Stimulated activated CD8-positive, alpha-beta memory T cell treated with anti-CD3 and anti-CD28 coated beads, Interleukin-15, amount 100 ng/mL, for 1 hour (primary cell): ENCODE data around the gene OR6K2.
"Not testable (repeated sequence)": the region's sequence is repeated elsewhere in the genome, so short reads cannot be mapped to it uniquely, and the experiment has no call there.

ENCODE experiments used
- DNase-seq: peaks from one replicate; pipeline ENCODE4 v3.0.0-alpha.2; 2020; ENCODE audit warnings: low read depth

OR6K2 gene, protein sequence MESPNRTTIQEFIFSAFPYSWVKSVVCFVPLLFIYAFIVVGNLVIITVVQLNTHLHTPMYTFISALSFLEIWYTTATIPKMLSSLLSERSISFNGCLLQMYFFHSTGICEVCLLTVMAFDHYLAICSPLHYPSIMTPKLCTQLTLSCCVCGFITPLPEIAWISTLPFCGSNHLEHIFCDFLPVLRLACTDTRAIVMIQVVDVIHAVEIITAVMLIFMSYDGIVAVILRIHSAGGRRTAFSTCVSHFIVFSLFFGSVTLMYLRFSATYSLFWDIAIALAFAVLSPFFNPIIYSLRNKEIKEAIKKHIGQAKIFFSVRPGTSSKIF

DNA sequence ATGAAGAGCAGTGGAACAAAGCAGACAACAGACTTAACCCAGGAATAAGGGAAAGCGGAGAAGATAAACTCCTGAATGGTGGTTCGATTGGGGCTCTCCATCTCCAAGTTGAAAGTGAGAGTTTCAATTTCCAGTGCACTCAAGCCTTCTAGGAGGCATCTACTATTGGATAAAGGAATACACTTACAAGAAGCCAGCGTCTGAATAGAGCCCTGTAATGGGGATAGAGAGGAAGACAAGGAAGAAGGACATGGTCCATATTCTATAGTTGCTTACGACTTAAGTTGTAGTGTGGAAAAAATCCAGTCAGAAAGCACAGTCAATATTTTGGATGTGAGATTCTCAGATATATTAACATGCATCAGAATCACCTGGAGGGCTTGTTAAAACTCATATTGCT is at the start of gene OR6K2:
Gene OR6K2 (minus strand): TSS at position 101 of the 400 bp plus-strand sequence. CDS start 0 bp downstream, at position 101.
- no peak for DNase-seq

DNA sequence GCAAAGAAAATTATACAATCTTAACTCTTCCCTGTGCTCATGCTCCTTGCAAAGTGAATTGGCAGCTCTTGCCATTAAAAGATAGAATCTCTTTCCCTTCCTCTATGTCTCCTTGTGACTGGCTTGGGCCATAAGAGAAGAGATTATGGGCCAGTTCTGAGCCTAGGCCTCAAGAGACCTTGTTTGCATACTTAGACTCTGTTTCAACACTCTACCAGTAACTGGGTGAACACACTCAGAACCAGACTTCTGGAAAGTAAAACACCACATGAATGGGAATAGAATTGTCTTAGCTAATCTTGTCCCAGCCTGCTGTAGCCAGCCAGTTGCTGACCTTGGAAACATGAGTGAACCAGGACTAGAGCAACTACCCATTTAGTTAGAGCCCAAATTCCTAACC is 35.4 kb upstream of the OR6K2 start:
- no peak for DNase-seq

DNA sequence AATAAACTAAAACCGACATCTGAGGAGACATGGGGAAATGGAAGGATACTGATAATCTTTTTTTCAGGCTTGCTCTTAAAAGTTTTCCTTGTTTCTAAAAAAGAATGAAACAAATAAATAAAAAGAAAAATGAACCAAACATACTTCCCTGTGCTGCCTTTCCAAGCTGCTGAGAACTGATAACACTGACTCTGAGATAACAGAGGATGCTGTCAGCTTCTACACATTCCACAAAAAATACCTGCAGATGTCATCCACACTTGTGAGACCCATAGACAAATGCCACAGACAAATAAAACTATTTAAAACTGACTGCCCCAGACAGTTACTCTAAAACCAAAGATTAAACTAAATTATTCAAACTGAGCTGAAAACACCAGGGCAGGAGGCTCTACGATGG is 32.1 kb upstream of the OR6K2 start:
- DNase-seq, result no peak

DNA sequence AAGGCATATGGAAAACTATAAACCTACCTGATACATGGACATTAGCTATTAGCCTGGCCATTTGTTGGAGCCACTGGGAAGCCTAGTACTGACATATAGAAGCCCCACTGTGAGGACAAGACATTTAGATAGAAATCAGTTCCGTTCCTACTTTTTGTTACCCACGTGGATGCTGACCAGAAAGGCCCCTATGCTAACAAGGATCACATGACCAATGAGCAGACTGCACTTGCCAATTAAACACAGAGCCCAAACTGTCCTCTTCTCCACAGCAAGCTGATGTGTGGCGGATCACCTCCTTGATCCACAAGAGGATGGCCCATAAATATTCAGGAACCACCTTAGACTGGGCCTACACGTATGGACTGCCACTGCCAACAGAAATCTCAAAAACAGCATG is 31.3 kb upstream of the OR6K2 start:
- no peak for DNase-seq

DNA sequence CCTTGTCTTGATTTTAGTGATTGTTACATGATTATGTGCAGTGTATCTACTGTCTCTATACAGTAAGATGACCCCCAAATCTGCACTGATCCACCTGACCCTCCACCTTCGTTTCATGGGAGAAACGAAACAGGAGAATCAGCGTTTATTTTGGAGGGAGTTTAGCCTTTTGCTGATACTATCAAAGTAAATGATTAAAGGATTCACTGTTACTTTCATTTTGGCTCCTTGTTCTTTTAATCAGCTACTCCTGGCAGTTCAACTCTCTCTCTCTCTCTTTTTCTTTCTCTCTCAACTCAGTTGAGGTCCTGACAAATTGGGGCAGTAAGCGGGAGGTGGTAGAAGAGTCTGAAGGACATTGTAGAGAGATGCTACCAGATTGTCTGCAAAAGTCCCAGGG is 30.0 kb upstream of the OR6K2 start:
- DNase-seq, result no peak

DNA sequence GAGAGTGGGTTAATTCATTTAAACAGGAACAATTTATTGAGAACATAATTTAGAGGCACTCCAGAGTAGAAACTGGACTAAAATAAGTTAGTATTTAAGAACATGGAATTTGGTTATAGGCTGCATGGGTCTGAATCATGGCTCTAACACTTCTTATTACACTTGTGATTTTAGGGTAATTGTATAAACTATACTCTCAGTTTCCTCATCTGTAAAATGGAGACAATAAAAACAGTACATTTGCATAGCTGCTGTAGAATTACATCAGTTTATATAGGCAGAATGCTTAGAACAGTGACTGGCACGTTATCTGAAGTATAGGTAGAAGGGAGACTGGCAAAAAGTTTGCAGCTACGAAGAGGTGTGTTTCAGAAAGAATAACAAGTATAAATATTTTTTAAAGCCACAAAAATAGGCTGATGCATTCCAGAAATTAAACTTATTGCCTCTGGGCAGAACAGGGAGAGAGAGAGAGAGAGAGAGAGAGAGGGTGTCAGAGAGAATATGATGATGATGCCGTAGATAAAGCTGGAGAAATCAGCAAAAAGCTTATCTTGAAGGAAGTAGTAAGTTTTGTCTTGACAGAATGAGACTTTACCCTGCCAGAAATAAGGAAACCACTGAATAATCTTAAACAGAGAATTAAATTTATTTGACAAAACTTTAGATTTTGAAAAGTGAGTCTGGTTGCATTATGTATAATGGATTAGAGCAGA is 28.2 kb upstream of the OR6K2 start:
- no peak for DNase-seq

DNA sequence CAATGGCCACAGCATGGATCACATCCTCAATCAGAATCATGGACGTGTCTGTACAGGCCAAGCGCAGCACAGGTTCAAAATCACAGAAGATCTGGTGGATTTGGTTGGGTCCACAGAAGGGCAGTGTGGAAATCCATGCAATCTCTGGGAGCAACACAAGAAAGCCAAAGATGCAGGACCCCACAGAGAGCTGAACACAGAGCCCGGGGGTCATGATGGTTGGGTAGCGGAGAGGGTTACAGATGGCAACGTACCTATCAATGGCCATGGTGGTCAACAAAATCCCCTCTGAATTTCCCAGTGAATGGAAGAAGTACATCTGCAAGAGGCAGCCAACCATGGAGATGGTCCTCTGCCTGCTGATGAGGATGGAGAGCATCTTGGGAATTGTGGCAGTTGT is 24.0 kb upstream of the OR6K2 start:
- no peak for DNase-seq

DNA sequence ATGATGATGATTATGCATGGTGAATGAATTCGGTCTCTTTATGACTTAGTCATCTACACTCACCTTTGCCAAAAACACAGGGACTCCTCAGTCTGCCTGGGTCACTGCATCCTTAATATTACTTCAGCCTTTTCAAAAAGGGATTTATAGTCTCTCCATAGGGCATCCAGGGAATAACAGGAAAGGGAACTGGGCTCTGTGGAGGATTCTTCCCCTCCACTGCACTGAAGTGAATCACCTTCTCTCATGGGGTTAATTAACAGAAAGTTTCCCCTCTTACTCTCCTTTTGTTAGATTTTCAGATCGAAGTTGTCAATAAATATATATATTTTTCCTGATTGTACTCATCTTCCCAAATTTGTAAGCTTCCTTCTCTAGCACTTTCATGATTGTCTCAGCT is 20.2 kb upstream of the OR6K2 start, which contains the start of gene OR6K3:
Gene OR6K3 (minus strand): TSS at position 101 of the 400 bp plus-strand sequence. CDS start 2,605 bp downstream, outside the sequence.
- DNase-seq, result no peak

DNA sequence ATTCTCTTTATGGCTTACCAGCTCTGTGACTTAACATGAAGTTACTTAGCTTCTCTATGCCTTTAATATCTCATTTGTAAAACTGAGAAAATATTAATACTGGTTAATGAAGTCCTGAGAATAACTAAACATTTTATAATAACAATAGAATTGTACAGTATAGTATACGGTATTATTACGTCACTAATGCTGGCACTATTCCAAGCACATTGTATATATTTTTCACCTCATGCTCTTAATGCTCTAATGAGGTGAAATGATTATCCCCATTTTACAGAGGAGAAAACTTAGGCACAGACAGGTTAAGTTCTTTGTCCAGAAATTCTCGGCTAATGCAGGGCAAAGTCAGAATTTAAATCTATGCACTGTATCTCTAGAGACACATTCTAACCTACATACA is 19.2 kb upstream of the OR6K2 start:
- no peak for DNase-seq

DNA sequence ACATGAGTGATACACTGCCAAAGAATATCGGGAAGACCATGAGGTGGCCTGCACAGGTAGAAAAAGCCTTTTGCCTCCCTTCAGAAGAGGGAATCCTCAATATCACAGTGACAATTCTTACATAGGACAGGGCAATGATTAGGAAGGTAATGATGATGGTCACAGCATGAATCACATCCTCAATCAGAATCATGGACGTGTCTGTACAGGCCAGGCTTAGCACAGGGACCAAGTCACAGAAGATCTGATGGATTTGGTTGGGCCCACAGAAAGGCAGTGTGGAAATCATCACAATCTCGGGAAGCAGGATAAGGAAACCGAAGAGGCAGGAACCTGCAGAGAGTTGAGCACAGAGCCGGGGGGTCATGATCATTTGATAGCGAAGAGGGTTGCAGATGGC is 16.9 kb upstream of the OR6K2 start:
- DNase-seq, result no peak

DNA sequence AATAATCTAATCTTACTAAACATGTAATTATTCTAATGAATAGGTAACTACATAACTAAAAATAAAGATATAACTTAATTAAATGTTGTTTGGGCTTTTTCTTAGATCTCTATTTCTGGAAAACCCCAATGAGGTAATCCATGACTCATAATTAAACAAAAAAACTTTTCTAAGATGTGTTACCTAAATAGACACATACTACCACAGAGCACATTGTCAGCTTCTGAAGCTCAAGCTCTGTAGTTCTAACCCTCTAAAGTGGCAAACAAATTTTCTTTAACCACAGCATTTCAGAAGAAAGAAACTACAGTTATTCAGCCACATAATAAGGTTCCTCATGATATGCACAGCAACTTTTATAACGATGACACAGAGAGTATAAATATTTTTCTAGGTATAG is 15.9 kb upstream of the OR6K2 start:
- no peak for DNase-seq

DNA sequence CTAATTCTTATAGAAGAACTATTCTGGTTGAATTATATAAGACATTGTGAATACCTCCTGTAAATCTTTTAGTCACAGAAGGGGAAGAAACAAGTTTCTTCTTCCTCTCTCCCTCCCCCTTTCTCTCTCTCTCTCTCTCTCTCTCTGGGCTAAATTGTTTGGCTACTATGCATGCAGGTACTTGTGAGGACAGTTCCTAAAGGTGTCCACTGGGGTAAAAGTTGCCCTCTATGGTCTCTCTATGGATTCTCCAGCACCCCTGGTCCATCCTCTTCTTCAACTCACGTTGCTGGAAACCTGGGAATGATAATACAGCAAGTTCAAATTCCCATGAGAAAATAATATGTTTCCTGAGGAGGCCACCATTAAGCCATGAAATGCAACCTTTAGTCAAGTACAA is 14.3 kb upstream of the OR6K2 start:
- no peak for DNase-seq

DNA sequence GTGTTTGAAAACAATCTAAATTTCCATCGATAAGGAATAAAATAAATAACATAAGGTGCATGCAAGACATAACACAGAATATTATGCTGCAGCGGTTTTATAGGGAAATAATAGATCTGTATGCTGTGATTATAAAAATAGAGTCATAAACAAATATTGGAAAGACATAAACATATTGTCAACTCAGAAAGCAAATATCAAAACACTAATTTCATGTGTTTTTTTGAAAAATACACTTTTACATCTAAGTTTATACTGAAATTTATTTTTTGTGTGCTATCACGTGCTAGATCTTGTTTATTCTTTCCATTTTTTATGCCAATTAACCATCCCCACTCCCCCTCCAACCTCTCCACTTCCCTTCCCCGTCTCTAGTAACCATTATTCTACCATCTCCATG is 10.6 kb upstream of the OR6K2 start:
- DNase-seq, result no peak

DNA sequence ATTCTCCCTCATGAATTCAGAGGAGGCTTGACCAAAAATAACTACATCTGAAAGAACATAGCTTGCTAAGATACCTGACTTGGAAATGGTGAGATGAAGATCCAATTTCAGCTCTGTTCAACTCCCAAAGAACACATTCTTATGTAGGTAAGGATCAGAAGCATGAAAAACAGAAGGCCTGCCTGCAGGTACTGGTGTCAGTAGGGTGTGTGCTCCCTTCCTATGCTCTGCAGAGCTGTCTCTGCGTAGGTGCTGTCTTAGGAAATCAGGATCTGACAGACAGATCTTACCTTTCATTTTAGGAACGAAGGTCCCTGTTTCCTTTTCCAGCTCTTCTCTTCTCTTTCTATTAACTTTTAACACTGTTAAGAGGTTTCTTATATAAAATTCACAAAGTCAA is 5.6 kb upstream of the OR6K2 start:
- no peak for DNase-seq

DNA sequence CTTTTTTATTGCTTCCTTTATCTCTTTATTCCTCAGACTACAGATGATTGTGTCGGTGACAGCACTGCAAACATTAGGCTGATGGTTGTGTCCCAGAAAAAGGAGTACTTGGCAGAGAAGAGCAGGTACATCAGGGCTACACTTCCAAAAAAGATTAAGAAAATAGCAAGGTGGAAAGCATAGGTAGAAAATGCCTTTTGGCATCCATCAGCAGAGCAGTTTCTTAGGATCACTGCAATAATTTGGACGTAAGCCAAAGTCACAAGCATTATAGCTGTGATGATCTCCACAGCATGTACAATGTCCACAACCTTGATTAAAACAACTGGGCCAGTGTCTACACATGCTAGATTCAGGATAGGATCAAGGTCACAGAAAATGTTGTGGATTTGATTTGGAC is 5.9 kb downstream of the OR6K2 start:
- no peak for DNase-seq

DNA sequence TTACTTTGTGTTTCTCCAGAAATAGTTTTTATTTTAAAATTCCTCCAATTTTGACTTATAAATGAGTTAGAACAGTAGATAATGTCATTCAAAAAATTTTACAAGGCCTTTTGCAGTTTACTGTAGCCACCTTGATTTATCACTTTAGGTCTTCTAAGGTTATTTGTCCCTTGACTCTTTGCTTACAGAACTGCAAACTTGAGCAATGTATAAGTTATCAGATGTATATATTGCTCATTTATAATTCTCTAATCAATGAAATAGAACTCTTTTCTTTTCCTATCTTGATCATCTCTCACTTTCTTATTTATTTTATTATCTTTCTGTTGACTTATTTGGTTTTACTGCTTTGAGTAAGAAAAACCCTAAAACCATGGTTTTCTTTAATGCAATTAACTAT is 8.1 kb downstream of the OR6K2 start:
- no peak for DNase-seq

DNA sequence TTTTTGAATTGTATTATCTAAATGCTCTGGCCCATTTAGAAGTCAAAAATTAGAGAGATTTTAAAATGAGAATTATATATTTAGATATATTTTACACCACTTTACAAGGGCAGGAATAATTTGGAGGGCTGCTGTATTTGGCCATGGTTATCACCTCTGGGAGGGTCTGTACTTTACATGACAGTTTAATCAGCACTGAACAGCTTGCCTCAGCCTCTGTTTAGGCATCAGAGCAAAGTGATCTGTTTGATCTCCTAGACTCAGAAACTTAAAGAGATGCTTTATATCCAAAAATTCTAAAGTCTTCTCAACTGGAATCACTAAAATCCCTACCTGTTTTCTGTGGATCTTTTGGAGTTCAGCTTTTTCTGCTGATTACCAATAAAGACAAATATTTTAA is 8.5 kb downstream of the OR6K2 start:
- no peak for DNase-seq

DNA sequence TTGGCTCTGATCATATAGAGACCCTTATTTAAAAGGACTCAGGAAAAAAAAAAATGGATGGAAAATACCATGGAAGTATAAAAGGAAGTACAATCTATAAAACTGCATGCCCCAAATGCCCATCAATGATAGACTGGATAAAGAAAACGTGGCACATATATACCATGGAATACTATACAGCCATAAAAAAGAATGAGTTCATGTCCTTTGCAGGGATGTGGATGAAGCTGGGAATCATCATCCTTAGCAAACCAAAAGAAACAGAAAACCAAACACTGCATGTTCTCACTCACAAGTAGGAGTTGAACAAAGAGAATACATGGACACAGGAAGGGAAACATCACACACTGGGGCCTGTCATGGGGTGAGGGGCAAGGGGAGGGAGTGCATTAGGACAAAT is 9.3 kb downstream of the OR6K2 start:
- not testable (repeated sequence) for DNase-seq

DNA sequence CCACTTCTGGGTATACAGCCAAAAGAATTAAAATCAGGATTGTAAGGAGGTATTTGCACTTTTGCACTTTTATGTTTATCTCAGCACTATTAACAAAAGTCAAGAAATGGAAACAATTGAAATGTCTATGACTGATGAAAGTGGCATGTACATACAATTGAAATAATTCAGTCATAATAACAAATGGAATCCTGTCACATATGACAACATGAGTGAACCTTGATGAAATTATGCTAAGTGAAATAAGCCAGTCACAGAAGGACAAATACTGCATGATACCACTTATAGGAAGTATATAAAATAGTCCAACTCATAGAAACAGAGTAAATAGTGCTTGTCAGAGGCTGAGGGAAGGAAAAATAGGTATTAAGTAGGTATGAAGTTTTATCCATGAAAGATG is 10.6 kb downstream of the OR6K2 start:
- DNase-seq, result no peak

DNA sequence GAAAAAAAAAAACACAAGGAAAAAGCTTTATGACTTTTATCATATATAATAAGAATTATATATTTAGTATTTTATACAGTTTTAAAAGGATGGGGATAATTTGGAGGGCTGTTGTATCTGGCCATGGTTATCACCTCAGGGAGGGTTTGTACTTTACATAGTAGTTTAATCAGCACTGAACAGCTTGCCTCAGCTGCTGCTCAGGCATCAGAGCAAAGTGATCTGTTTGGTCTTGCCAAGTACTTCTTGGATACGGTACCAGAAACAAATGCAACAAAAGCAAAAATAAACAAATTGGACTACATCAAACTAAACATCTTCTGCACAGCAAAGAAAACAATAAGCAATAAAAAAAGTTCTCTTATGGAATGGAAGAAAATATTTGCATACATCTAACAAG is 11.3 kb downstream of the OR6K2 start:
- no peak for DNase-seq

DNA sequence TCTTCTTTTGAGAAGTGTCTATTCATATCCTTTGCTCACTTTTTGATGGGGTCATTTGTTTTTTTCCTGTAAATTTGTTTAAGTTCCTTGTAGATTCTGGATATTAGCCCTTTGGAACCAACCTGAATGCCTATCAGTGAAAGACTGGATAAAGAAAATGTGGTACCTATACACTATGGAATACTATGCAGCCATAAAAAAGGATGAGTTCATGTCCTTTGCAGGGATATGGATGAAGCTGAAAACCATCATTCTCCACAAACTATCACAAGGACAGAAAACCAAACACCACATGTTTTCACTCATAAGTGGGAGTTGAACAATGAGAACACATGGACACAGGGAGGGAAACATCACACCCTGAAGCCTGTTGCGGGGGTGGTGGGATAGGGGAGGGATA is 12.1 kb downstream of the OR6K2 start:
- not testable (repeated sequence) for DNase-seq

DNA sequence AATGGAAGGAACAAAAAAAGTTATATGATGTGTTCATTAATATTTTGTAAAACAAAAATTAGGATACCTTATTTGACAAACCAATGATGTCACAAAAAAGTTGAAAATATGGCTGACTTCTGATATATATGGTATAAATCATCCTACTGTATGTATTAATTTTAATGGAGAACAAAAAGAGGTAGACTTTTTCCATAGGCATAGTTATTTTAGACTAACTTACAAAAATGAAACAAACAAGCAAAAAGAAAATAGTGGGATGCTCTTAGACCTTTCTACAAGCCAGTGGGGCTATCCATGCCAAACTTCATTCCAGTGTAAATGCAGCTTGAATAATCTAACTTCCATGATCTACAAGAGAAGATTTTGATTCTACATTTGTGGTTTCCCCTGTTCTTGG is 13.4 kb downstream of the OR6K2 start:
- DNase-seq, result no peak

DNA sequence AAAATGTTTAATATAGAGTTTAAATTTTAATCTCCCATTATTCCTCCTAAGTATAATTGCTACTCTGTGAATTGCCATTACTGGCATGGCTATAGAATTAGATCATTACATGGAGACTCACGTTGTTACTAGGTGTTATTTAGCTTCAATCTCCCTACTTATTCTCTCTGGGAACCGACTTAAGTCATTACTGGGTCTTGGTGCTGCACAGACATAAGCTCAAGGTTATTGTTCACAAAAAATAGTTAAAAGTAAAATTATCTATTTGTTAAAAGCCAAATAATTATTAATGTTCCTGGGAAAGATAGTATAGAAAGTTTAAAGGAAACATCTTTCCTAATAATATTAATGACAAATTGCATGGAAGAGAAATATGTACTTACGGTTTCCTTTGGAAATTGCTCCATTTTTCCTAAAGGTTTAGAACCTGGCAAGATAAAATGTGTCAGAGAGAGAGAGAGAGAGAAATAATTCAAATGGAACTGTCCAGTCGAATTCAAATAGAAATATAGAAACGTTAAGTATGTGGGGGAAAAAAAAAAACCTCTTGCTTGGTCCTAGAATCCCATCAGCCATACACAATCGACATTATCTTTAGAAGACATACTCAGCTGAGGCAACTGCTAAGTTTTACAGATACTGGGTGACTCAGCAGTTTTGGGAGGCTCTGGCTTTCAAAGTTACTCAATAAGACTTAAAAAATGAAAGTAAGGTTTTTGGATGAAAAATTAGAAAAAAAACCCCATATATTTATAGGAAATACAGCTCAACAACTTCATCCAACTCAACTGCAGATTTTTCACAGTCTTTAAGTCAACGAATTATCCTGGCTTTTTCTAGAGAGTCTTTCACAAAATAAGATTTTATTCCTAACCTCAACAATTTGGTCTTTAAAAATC is 14.1 kb downstream of the OR6K2 start, which contains the start of gene SPTA1:
Gene SPTA1 (minus strand): TSS at position 605 of the 899 bp plus-strand sequence. CDS start 198 bp downstream, at position 407.
- DNase-seq, result no peak
